SK-N-MC (cell line): Measurements from ENCODE around the gene SLC6A19.

Experiments
- EZH2 ChIP-seq: fragments of 200-600 bp; sonication (generic); IDR thresholded peaks from one replicate; pipeline ENCODE4 v1.6.1; 2017; ENCODE audit warnings: antibody characterized with exemption
- FOXP2 ChIP-seq: optimal IDR thresholded peaks from 2 replicates; pipeline ENCODE3; 2011; ENCODE audit warnings: mild to moderate bottlenecking, moderate library complexity; ENCODE audit not compliant: insufficient read depth; ENCODE audit errors: extremely low read length, control extremely low read depth
- POLR2AphosphoS5 ChIP-seq: IDR thresholded peaks from 2 replicates; pipeline ENCODE4 v1.6.1; 2012; ENCODE audit warnings: mild to moderate bottlenecking, low read depth, low read length, borderline replicate concordance

DNA sequence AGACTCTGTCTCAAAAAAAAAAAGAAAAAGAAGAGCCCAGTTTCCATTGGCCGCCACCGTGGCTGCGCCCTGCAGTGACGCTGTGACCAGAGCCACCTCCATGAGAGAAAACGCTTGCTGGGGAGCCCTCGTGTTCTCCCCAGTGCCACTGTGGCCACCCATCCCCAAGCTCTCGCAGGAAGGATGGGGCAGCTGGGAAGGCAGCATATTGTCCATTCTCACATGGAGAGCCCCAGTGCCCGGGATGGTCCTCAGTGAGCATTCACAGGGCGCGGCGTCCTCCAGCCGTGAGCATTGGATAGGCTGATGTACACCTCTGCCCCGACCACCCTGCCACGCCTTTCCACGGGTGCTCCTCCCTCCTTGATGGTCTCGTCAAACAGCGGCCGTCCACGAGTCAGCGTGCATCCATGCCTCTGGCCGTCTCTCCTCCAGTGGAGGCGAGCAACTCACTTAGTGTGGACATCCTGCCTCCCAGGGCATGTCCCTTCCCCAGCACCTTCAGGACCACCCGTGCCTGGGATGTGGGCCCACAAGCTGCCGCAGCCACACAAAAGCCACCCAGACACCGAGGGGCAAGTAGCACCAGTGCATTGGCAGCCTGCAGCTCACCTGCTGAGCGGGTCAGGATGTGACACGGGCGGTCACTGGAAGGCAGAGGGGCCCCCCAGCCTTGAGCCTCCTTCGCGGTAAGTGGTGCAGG, 23.4 kb upstream of the SLC6A19 start:
- TF ChIP-seq POLR2AphosphoS5: no peak
- TF ChIP-seq EZH2: no peak
- TF ChIP-seq FOXP2: no peak
